GM18873 (cell line): Measurements from ENCODE around the gene PRKAR1B.

Experiments
- ATAC-seq: cut with Tn5 transposase; IDR thresholded peaks from one replicate; pipeline ENCODE4 v1.9.1; 2021; ENCODE audit warnings: mild to moderate bottlenecking, moderate library complexity, moderate number of reproducible peaks; ENCODE audit not compliant: unreplicated experiment, low FRiP score

PRKAR1B gene

DNA sequence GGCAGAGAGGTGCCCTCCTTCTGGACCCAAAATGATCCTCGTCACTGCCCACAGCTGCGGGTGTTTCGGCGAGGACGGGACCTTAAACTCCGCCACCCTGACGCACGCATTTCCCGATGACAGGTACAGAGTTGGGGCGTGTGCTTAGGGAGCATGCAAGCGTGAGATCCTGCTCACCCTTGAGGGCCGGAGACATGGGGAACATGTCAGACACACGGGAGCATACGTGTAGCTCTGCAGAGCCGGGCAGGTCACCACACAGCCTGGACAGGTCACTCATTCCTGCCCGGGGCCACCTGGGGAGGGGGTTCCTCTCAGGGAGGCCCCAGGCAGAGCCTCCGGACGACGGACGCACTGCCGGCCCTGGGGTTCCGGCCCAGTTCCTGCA lies 149.8 kb downstream of the PRKAR1B start:
- no peak for ATAC-seq

- no peak for ATAC-seq
Observed at GRCh38 chr7:576524-577277, 150.4 kb downstream of the PRKAR1B start.

DNA sequence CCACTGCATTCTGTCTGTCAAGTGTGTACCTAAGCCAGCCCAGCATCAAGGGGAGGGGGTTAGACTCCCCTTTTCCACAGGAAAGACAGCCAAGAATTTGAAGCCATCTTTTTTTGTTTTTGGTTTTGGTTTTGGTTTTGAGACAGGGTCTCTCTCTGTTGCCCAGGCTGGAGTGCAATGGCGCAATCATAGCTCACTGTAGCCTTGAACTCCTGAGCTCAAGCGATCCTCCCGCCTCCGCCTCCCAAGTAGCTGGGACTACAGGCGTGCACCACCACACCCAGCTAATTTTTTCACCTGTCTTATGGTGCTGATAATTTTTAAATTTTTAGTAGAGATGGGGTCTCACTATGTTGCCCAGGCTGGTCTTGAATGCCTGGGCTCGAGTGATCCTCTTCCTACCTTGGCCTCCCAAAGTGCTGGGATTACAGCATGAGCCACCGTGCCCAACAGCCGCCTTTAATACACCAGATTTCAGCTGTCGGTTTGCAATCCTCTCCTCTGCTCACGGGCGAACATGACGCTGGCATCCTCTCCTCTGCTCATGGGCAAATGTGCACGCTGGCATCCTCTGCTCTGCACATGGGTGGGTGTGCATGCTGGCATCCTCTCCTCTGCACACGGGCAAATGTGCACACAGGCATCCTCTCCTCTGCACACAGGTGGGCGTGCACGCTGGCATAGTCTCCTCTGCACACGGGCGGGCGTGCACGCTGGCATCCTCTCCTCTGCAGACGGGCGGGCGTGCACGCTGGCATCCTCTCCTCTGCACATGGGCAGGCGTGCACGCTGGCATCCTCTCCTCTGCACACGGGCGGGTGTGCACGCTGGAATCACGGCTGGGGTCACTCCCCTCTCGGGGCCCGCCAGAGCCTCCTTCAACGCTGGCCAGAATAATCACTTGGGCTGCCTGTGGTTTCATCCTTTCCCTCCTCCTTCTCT lies 151.4 kb downstream of the PRKAR1B start:
- no peak for ATAC-seq

GRCh38 chr7:574661-575395 lies 152.3 kb downstream of the PRKAR1B start:
- no peak for ATAC-seq

DNA sequence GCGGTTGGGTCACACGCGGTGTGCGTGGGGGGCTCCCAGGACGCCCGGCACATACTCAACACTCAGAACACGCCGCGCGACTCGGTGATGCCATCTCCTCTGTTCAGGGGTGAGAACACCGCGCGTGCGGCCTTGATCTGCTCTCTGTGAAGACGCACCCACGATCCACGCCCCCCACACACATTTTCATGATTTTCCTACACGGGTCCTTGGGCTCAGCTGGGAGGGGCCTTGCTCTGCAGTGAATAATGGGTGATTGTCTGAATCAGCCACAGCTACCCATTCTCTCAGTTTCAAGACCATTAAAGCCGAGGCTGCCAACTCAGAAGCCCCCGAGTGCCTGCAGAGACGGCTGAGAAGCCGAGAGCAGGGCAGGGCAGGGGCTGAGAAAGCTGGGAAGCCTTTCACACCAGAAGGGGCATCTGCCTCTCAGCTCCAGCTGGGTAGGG lies 153.1 kb downstream of the PRKAR1B start:
- no peak for ATAC-seq

DNA sequence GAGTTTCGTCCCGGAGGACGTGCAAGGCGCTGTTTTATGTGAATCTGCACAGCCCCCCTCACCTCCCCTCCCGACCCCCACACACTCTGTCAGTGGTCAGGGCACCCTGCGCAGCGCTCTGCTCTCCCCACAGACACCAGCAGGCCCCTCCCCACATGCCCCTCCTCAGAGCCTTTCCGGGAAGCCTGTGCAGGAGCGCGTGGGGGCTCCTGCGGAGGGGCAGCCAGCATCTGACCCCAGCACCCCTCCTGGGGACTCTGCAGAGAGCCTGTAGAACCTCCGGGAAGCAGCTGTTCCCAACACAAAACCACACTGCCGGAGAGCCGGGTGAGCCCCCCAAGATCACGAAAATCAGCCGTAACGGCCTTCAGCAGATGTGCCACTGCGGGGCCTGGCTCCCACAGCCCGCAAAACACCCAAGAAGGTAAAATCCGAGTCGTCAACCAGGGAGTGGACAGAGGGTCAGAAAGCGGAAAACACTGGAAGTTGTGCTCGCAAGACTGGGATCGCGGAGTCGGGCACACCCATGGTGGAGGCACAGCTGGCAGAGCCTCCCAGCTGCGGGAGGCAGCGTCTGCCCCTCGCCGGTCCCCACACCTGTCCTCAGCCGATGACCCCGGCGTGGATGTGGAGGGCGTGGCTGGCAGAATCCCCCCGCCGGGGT lies 153.7 kb downstream of the PRKAR1B start:
- ATAC-seq: no peak

DNA sequence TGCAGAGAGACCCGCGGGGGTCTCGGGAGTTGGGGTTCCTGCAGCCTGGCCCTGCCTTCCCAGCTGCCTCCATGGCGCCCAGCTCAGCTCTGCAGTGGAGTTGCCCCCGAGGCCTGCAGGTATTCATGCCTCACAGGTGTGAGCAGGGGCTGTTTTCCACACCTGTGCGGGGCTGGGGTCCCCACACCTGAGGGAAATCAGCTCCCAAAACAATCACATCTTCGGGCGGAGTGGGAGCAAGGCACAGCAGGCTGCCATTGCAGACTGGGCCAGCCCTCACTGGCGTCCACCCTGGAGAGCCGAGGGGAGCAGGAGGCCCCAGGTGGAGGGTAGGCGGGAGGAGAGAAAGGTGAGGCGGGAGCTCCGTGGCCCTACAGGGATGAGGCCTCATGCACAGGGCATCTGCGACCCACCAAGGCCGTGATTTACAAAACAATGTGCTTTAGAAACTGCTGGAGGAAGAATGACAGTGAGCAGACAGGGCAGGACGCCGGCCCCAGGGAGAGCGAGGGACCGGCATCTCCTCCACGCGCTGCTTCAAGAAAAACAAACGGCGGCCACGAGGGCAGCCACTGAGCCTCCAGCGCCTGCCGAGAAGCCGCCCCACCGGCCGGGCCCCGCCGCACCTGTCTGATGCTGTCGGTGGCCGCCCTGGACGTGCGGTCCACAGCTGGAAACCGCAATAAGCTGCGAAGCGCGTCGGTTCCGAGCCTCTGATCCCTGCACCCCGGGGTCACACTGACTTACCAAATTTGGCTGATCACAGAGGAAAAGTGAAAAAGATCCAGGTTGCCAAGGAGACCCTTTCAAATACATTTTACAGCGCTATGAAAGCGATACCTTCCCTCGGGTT lies 154.4 kb downstream of the PRKAR1B start:
- ATAC-seq: no peak

DNA sequence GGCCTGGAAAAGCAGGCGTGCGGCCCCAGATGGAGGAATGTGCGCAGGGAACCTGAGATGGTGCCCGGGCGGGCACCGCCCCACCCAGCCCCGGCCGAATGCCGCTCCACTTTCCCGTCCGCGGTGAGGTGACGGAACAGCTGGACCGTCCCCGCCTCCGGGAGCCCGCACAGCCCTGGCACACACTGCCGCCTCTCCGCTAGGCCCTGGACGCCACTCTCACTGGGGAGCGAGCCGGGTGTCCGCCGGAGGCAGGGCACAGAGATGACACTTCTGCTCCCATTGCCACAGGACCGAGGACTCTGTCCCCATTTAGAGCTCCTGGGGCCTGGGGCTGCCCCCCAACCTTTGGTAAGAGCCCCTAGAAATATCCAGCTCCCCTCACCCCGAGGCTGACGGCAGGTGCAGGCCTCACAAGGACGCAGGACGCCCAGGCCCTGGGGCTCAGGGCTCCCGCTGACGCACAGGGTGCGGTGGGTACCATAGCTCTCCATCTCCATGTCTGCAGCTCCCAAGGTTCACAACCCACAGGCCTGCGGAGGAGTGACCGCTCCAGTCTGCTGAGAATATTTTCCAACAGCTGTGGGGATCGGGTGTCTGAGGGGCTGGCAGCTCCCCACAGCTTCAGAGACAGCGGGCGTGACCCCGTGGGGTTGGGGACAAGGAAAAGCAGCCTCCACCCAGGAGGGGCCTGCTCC lies 155.2 kb downstream of the PRKAR1B start:
- ATAC-seq: no peak

GRCh38 chr7:571096-571717 lies 155.9 kb downstream of the PRKAR1B start:
- no peak for ATAC-seq

GRCh38 chr7:570801-571070 lies 156.3 kb downstream of the PRKAR1B start:
- no peak for ATAC-seq

- ATAC-seq: no peak
Observed at GRCh38 chr7:569996-570800, 156.9 kb downstream of the PRKAR1B start.

- ATAC-seq: no peak
Observed at GRCh38 chr7:569071-569855, 157.8 kb downstream of the PRKAR1B start.

DNA sequence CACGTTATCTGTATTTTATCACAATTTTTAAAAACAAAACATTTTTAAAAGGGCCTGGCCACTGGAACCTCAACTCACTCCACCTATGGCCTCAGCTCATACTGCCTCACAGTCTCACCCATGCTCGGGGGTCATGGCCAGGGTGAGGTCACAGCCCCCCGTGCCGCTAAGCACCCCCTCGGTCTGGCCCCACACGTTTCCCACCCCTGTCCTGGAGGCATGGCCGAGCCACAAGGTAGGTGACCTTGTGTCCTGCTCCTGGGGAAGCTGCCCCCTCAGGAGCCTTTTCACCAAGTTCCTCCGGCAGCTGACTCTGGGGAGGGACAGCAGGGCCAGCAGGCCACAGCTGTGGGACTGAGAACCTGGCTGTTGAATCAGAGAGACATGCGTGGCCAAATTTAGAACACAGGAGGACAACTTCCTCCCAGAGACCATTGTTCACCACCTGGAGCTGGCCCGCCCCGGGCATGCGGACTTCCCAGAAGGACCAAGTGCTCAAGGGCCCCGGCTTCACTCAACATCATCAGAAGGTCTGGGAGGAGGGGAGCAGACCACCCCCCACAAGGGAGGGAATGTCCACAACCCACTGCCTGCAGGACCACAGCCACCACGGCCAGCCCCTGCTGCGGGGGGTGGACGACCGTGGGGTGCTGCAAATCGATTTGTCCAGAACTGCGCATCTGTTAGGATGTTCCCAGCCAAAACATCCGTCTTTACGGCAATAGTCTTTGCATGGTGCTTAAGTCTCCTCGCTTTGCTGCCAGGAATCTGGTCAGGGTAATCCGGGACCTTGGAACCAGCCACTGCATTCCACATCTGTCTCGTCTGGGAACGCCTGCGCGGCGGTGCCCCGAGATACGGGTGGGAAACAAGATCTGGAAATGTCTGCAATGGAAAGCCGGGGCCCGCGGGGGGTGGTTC lies 158.8 kb downstream of the PRKAR1B start:
- ATAC-seq: no peak

DNA sequence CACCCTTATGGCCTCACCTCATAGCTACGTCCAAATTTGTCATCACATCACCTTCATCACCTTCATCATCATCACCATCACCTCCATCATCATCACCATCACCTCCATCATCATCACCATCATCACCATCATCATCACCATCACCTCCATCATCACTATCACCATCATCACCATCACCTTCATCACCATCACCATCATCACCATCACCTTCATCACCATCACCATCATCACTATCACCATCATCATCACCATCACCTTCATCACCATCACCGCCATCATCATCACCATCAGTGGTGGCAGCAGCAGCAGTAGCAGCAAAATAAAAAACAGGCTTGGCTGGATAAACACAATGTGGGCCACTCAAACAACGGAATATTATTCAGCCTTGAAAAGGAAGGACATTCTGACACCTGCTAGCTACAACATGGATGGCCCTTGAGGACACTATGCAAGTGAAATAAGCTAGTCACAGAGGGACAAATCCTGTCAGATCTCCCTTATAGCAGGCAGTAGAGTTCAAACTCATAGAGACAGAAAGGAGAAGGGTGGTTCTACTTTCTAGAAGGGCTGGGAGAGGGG lies 159.7 kb downstream of the PRKAR1B start:
- no peak for ATAC-seq

GRCh38 chr7:566100-566499 lies 161.0 kb downstream of the PRKAR1B start:
- ATAC-seq: no peak
